Activated CD4-positive, CD25-positive, alpha-beta regulatory T cell treated with anti-CD3 and anti-CD28 coated beads, Interleukin-2, amount 50 U/mL, for 72 hours (primary cell): Measurements from ENCODE around the gene LIN7B.
"Not testable (repeated sequence)": the region's sequence is repeated elsewhere in the genome, so short reads cannot be mapped to it uniquely, and the experiment has no call there.

Experiments used
- DNase-seq: peaks from one replicate; pipeline ENCODE4 v3.0.0; 2021

The LIN7B gene

GRCh38 chr19:49113762-49114629, at the start of gene LIN7B:
LIN7B (plus strand) TSS chr19:49114370; CDS start chr19:49114405, 35 bp downstream.
- DNase-seq = peak; percentile 85

GRCh38 chr19:49064768-49065611, 49.2 kb upstream of the LIN7B start, which contains the start of gene NTF4:
NTF4 (minus strand) TSS chr19:49064818; CDS start chr19:49061997, 2,821 bp downstream.
- DNase-seq = no peak

- no peak for DNase-seq
These were observed 48.2 kb upstream of the LIN7B start for GRCh38 chr19:49065905-49066512.

- DNase-seq = no peak
These were observed 46.6 kb upstream of the LIN7B start for GRCh38 chr19:49067554-49067953.

- DNase-seq = no peak
These were observed 45.1 kb upstream of the LIN7B start for GRCh38 chr19:49069026-49069425.

- no peak for DNase-seq
These were observed 43.8 kb upstream of the LIN7B start for GRCh38 chr19:49070416-49070815.

- DNase-seq = no peak
These were observed 42.2 kb upstream of the LIN7B start for GRCh38 chr19:49071860-49072547.

GRCh38 chr19:49073514-49074378, 40.4 kb upstream of the LIN7B start:
- DNase-seq = no peak

GRCh38 chr19:49074869-49075268, 39.3 kb upstream of the LIN7B start:
- DNase-seq = not testable (repeated sequence)

GRCh38 chr19:49080392-49080791, 33.8 kb upstream of the LIN7B start:
- no peak for DNase-seq

- no peak for DNase-seq
These were observed 32.9 kb upstream of the LIN7B start for GRCh38 chr19:49081273-49081672.

- no peak for DNase-seq
These were observed 29.8 kb upstream of the LIN7B start for GRCh38 chr19:49084206-49085019.

GRCh38 chr19:49085020-49085867, 28.9 kb upstream of the LIN7B start, which contains the start of gene SNRNP70:
SNRNP70 (plus strand) TSS chr19:49085451; CDS start chr19:49086415, 964 bp downstream.
- peak; percentile 99 for DNase-seq

- DNase-seq = no peak
These were observed 28.3 kb upstream of the LIN7B start for GRCh38 chr19:49085868-49086232.

GRCh38 chr19:49086296-49086695, 27.9 kb upstream of the LIN7B start:
- DNase-seq = no peak

- no peak for DNase-seq
These were observed 22.7 kb upstream of the LIN7B start for GRCh38 chr19:49091391-49092038.

GRCh38 chr19:49092686-49093085, 21.5 kb upstream of the LIN7B start:
- DNase-seq = no peak

- no peak for DNase-seq
These were observed 19.4 kb upstream of the LIN7B start for GRCh38 chr19:49094505-49095482.
